Parathyroid adenoma (tissue), 2 donors: ENCODE data around the gene ARHGEF5.

ENCODE experiments used
- H2AFZ ChIP-seq: fragments of 300-600 bp; sonication (generic); one replicate; pipeline ENCODE4 v1.7.0; 2017; ENCODE audit warnings: antibody characterized with exemption, mild to moderate bottlenecking
- H3K27ac ChIP-seq: fragments of 300-600 bp; sonication (generic); one replicate; pipeline ENCODE4 v1.7.0; 2017
- H3K27me3 ChIP-seq: fragments of 300-600 bp; sonication (generic); one replicate; pipeline ENCODE4 v1.7.0; 2017; ENCODE audit warnings: low read length; ENCODE audit not compliant: control insufficient read depth, insufficient read depth
- H3K36me3 ChIP-seq: fragments of 300-600 bp; sonication (generic); one replicate; pipeline ENCODE4 v1.7.0; 2017; ENCODE audit warnings: low read length; ENCODE audit not compliant: control insufficient read depth, insufficient read depth
- H3K4me1 ChIP-seq: fragments of 300-600 bp; sonication (generic); one replicate; pipeline ENCODE4 v1.7.0; 2017; ENCODE audit warnings: control low read depth
- H3K4me2 ChIP-seq: fragments of 300-600 bp; sonication (generic); one replicate; pipeline ENCODE4 v1.7.0; 2017; ENCODE audit warnings: low read length
- H3K4me3 ChIP-seq: fragments of 300-600 bp; sonication (generic); one replicate; pipeline ENCODE4 v1.7.0; 2017; ENCODE audit warnings: low read depth, low read length
- H3K79me2 ChIP-seq: fragments of 300-600 bp; sonication (generic); one replicate; pipeline ENCODE4 v1.7.0; 2017; ENCODE audit warnings: control low read depth
- H3K9ac ChIP-seq: fragments of 300-600 bp; sonication (generic); one replicate; pipeline ENCODE4 v1.7.0; 2017; ENCODE audit warnings: mild to moderate bottlenecking
- H3K9me3 ChIP-seq: fragments of 300-600 bp; sonication (generic); one replicate; pipeline ENCODE4 v1.7.0; 2017; ENCODE audit warnings: low read length; ENCODE audit not compliant: control insufficient read depth
- CTCF ChIP-seq: fragments of 300-600 bp; sonication (generic); IDR thresholded peaks from one replicate; pipeline ENCODE4 v1.7.0; 2017; ENCODE audit warnings: antibody characterized with exemption, mild to moderate bottlenecking
- donor health status: primary hyperparathyroidism.

Gene ARHGEF5

DNA sequence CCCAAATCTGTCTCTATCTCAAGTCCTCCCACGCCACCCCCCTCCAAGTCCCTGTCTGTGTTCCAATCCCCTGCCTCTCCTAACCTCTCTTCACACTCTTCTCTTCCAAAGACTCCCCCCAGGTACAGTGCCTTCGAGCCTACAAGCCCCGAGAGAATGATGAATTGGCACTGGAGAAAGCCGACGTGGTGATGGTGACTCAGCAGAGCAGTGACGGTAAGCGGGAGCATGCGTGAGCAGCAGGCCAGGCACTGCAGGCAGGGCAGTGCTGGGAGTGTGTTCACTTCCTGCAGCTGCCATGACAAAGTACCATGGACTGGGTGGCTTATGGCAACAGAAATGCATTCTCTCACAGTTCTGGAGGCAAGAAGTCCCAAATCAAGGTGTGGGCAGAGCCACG is 23.4 kb downstream of the ARHGEF5 start:
- Histone ChIP-seq H2AFZ (no peak overlapping the region), H3K27me3 (no peaks in the 10 kb centered on the region), H3K79me2 (no peaks in the 10 kb centered on the region), H3K4me3 (no peak overlapping the region), H3K9ac (no peak overlapping the region), H3K36me3 (no peaks in the 10 kb centered on the region), H3K27ac (no peak overlapping the region), H3K4me2 (no peak overlapping the region), H3K4me1 (no peaks in the 10 kb centered on the region), H3K9me3 (no peaks in the 10 kb centered on the region)
- no peak for TF ChIP-seq CTCF

DNA sequence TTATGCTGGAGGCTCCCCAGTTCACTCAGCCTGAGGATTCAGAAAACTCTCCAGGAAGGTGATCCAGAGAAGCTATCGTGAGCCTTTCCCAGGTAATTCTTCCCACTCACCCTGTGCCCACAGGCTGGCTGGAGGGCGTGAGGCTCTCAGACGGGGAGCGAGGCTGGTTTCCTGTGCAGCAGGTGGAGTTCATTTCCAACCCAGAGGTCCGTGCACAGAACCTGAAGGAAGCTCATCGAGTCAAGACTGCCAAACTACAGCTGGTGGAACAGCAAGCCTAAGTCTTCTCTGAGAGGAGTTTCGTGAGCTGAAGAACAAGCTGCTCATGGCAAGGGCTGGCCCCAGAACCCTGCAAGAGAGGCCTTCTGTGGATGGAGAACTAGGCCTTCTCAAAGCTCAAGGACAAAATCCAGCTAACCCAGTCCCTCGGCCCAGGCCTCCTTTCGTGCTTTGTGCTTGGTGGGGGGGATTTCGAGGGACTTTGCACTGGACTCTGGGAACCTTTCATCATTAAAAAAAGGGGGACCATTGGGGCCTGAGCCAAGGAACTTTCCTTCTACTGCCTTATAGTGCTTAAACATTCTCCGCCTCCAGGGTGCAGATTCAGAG is 24.7 kb downstream of the ARHGEF5 start:
- H2AFZ ChIP-seq: no peak overlapping the region
- no peaks in the 10 kb centered on the region for H3K27me3 ChIP-seq
- H3K9ac ChIP-seq: no peak overlapping the region
- TF ChIP-seq CTCF: no peak
- H3K79me2 ChIP-seq: no peaks in the 10 kb centered on the region
- H3K4me3 ChIP-seq: no peak overlapping the region
- H3K27ac ChIP-seq: no peak overlapping the region
- H3K4me2 ChIP-seq: no peak overlapping the region
- H3K36me3 ChIP-seq: no peaks in the 10 kb centered on the region
- no peaks in the 10 kb centered on the region for H3K9me3 ChIP-seq
- no peaks in the 10 kb centered on the region for H3K4me1 ChIP-seq

- Histone ChIP-seq H3K9ac (no peak overlapping the region), H3K79me2 (no peaks in the 10 kb centered on the region), H3K4me2 (no peak overlapping the region), H3K27me3 (no peaks in the 10 kb centered on the region), H3K4me3 (no peak overlapping the region), H3K27ac (no peak overlapping the region), H2AFZ (no peak overlapping the region), H3K4me1 (no peaks in the 10 kb centered on the region), H3K9me3 (no peaks in the 10 kb centered on the region), H3K36me3 (no peaks in the 10 kb centered on the region)
- TF ChIP-seq CTCF: no peak
These were observed 28.9 kb downstream of the ARHGEF5 start for GRCh38 chr7:144384071-144384470.

GRCh38 chr7:144384555-144385245 is 29.5 kb downstream of the ARHGEF5 start:
- no peak overlapping the region for H3K4me3 ChIP-seq
- no peak overlapping the region for H3K9ac ChIP-seq
- no peaks in the 10 kb centered on the region for H3K27me3 ChIP-seq
- H3K36me3 ChIP-seq: no peaks in the 10 kb centered on the region
- TF ChIP-seq CTCF: no peak
- H3K4me1 ChIP-seq: no peaks in the 10 kb centered on the region
- H3K4me2 ChIP-seq: no peak overlapping the region
- no peaks in the 10 kb centered on the region for H3K9me3 ChIP-seq
- H3K27ac ChIP-seq: no peak overlapping the region
- H2AFZ ChIP-seq: no peak overlapping the region
- H3K79me2 ChIP-seq: no peaks in the 10 kb centered on the region

- H3K4me2 ChIP-seq: no peak overlapping the region
- H3K9ac ChIP-seq: no peak overlapping the region
- no peaks in the 10 kb centered on the region for H3K4me1 ChIP-seq
- no peaks in the 10 kb centered on the region for H3K79me2 ChIP-seq
- H3K4me3 ChIP-seq: no peak overlapping the region
- no peaks in the 10 kb centered on the region for H3K36me3 ChIP-seq
- no peaks in the 10 kb centered on the region for H3K27me3 ChIP-seq
- no peaks in the 10 kb centered on the region for H3K9me3 ChIP-seq
- no peak overlapping the region for H2AFZ ChIP-seq
- no peak overlapping the region for H3K27ac ChIP-seq
- TF ChIP-seq CTCF: no peak
These were observed 31.5 kb downstream of the ARHGEF5 start for GRCh38 chr7:144386741-144387140.
